Measurements from ENCODE around the gene PIK3R5. TPM values are rescaled to one million over a fixed set of nuclear protein-coding genes. Genes with fewer than 3 reads are reported as not detected.

The PIK3R5 gene
- polyA plus RNA-seq, 2 of the 4 experiments (the other 2 are of a cell fraction) = 0.01 TPM; not detected in 1

DNA sequence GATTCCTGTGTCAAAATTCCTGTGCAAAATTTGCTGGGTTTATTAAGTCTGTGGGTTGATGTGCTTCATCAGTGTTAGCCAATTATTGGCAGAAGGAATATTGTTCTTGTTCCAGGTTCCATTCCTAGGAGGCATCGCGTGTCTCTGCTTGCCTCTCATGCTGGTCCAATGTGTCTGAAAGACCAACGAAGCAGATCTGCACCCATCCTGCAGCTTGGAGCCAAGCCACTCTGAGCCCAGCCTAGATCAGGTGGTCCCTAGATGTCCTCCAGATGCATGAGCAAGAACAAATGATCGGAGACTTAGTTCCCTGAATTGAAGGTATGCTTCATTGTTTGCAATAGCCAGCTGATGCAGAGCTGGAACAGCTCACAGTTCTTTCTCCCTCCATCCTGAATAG lies 87.5 kb downstream of the PIK3R5 start:
- CTCF ChIA-PET = interaction anchor here (1.5 to 6.0 kb wide), 4 partner anchors 11 to 645 kb away, joined by 3 to 40 read pairs (median 22); no protein-coding TSS in a partner anchor
- Histone ChIP-seq H3K4me3 (no peak overlapping the region), H3K9me3 (no peaks in the 10 kb centered on the region), H3K4me1 (no peaks in the 10 kb centered on the region), H3K4me2 (no peak overlapping the region), H3K27ac (no peak overlapping the region)
- no peak for ATAC-seq
- FAIRE-seq = no peak
- POLR2A ChIA-PET = no interaction called here
- no peak for TF ChIP-seq GATA3 (IDR thresholded peaks at IDR 0.05; ENCODE audit: borderline replicate concordance)
- TF ChIP-seq, protein P1, sequence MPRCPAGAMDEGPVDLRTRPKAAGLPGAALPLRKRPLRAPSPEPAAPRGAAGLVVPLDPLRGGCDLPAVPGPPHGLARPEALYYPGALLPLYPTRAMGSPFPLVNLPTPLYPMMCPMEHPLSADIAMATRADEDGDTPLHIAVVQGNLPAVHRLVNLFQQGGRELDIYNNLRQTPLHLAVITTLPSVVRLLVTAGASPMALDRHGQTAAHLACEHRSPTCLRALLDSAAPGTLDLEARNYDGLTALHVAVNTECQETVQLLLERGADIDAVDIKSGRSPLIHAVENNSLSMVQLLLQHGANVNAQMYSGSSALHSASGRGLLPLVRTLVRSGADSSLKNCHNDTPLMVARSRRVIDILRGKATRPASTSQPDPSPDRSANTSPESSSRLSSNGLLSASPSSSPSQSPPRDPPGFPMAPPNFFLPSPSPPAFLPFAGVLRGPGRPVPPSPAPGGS (IDR thresholded peaks at IDR 0.05) = no peak
- no peak for TF ChIP-seq CEBPB (IDR thresholded peaks at IDR 0.05)
- no peak for TF ChIP-seq MYC (IDR thresholded peaks at IDR 0.05; ENCODE audit: borderline replicate concordance, low read length)
- no peak for TF ChIP-seq JUN (IDR thresholded peaks at IDR 0.05)
- TF ChIP-seq, protein P2, sequence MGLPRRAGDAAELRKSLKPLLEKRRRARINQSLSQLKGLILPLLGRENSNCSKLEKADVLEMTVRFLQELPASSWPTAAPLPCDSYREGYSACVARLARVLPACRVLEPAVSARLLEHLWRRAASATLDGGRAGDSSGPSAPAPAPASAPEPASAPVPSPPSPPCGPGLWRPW (IDR thresholded peaks at IDR 0.05) = no peak
- TF ChIP-seq, protein P3, sequence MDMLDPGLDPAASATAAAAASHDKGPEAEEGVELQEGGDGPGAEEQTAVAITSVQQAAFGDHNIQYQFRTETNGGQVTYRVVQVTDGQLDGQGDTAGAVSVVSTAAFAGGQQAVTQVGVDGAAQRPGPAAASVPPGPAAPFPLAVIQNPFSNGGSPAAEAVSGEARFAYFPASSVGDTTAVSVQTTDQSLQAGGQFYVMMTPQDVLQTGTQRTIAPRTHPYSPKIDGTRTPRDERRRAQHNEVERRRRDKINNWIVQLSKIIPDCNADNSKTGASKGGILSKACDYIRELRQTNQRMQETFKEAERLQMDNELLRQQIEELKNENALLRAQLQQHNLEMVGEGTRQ (IDR thresholded peaks at IDR 0.05) = no peak
- no peak for TF ChIP-seq CBX8 (IDR thresholded peaks at IDR 0.05)
- no peak for TF ChIP-seq CHD2 (IDR thresholded peaks at IDR 0.05; ENCODE audit: low read length, partially characterized antibody)
- TF ChIP-seq, protein P4, sequence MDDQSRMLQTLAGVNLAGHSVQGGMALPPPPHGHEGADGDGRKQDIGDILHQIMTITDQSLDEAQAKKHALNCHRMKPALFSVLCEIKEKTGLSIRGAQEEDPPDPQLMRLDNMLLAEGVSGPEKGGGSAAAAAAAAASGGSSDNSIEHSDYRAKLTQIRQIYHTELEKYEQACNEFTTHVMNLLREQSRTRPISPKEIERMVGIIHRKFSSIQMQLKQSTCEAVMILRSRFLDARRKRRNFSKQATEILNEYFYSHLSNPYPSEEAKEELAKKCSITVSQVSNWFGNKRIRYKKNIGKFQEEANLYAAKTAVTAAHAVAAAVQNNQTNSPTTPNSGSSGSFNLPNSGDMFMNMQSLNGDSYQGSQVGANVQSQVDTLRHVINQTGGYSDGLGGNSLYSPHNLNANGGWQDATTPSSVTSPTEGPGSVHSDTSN (IDR thresholded peaks at IDR 0.05) = no peak
- TF ChIP-seq POLR2AphosphoS2 (conservative IDR thresholded peaks at IDR 0.05; ENCODE audit: low read length) = no peak
- TF ChIP-seq ZNF302 (CRISPR knock-in tag; IDR thresholded peaks at IDR 0.05) = no peak
- TF ChIP-seq BHLHE40 (IDR thresholded peaks at IDR 0.05; ENCODE audit: low read depth, low read length) = no peak
- 48% methylated on average over 4 of the region's 4 CpGs for WGBS (ENCODE audit: missing lambda C conversion rate)
- no peak for DNase-seq (ENCODE audit: low read depth in 1 of 2, low spot score in 1 of 2)

DNA sequence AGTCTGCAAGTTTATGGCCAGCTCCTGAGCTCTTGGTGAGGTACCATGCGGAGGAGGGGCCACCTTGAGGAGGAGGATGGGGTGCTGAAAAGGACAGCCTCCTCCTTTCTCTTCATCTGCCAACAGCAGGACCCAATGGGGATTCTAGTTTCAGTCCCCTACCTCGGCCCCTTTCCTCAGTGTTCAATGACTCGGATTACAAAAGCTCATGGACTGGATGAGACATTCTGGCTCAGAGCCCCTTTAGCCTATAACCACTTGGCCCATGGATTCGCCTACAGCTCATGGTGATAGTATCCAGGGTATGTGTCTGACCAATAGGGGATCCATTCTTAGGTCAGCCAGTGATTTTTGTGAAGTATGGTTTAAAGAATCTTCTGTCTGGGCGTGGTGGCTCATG lies 89.5 kb downstream of the PIK3R5 start:
- CTCF ChIA-PET = interaction anchor here (1.2 to 4.5 kb wide), 3 partner anchors 13 to 123 kb away, joined by 6 to 31 read pairs (median 10); no protein-coding TSS in a partner anchor
- WGBS (ENCODE audit: missing lambda C conversion rate) = 43% methylated on average over 5 of the region's 5 CpGs
- FAIRE-seq (no peak), DNase-seq (ENCODE audit: low read depth in 1 of 2, low spot score in 1 of 2) (no peak), ATAC-seq (no peak)
- no peak overlapping the region for H3K4me2 ChIP-seq
- no peak overlapping the region for H3K27ac ChIP-seq
- no peak for TF ChIP-seq CHD4 (IDR thresholded peaks at IDR 0.05; ENCODE audit: borderline replicate concordance)
- no peak for TF ChIP-seq NPAS2 (CRISPR knock-in tag; IDR thresholded peaks at IDR 0.05; ENCODE audit: borderline replicate concordance)
- no peak for TF ChIP-seq FOXS1 (CRISPR knock-in tag; IDR thresholded peaks at IDR 0.05)
- TF ChIP-seq, protein P5, sequence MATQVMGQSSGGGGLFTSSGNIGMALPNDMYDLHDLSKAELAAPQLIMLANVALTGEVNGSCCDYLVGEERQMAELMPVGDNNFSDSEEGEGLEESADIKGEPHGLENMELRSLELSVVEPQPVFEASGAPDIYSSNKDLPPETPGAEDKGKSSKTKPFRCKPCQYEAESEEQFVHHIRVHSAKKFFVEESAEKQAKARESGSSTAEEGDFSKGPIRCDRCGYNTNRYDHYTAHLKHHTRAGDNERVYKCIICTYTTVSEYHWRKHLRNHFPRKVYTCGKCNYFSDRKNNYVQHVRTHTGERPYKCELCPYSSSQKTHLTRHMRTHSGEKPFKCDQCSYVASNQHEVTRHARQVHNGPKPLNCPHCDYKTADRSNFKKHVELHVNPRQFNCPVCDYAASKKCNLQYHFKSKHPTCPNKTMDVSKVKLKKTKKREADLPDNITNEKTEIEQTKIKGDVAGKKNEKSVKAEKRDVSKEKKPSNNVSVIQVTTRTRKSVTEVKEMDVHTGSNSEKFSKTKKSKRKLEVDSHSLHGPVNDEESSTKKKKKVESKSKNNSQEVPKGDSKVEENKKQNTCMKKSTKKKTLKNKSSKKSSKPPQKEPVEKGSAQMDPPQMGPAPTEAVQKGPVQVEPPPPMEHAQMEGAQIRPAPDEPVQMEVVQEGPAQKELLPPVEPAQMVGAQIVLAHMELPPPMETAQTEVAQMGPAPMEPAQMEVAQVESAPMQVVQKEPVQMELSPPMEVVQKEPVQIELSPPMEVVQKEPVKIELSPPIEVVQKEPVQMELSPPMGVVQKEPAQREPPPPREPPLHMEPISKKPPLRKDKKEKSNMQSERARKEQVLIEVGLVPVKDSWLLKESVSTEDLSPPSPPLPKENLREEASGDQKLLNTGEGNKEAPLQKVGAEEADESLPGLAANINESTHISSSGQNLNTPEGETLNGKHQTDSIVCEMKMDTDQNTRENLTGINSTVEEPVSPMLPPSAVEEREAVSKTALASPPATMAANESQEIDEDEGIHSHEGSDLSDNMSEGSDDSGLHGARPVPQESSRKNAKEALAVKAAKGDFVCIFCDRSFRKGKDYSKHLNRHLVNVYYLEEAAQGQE (IDR thresholded peaks at IDR 0.05) = no peak
- TF ChIP-seq SREBF2 (IDR thresholded peaks at IDR 0.05) = no peak
- no peak for TF ChIP-seq CEBPB (IDR thresholded peaks at IDR 0.05)
- TF ChIP-seq POLR2A (IDR thresholded peaks at IDR 0.05; ENCODE audit: low read length) = no peak
- no peak for TF ChIP-seq RCOR1 (IDR thresholded peaks at IDR 0.05; ENCODE audit: low read depth, low read length)
- TF ChIP-seq RFX5 (IDR thresholded peaks at IDR 0.05) = no peak
- no peak for TF ChIP-seq HEYL (CRISPR knock-in tag; IDR thresholded peaks at IDR 0.05)
- TF ChIP-seq, protein P1 (IDR thresholded peaks at IDR 0.05) = no peak
- no peak for TF ChIP-seq ESRRA (IDR thresholded peaks at IDR 0.05; ENCODE audit: borderline replicate concordance, low read length)
- TF ChIP-seq MAFK (IDR thresholded peaks at IDR 0.05; ENCODE audit: partially characterized antibody) = no peak
- H3K4me1 ChIP-seq = peaks cover 7% of the 10 kb centered on the region
- POLR2A ChIA-PET = no interaction called here
- no peaks in the 10 kb centered on the region for H3K9me3 ChIP-seq
- no peak overlapping the region for H3K4me3 ChIP-seq

Data from A549 (cell line).